ENCODE results near the gene DSTYK.
"Not testable (repeated sequence)": the region's sequence is repeated elsewhere in the genome, so short reads cannot be mapped to it uniquely, and the experiment has no call there.

Gene DSTYK

GRCh38 chr1:205211839-205212536 is 486 bp upstream of the DSTYK start:
- DNase-seq = no peak

- DNase-seq = no peak
Observed at GRCh38 chr1:205210756-205211168, 740 bp downstream of the DSTYK start.

GRCh38 chr1:205208811-205209210 is 2.7 kb downstream of the DSTYK start:
- no peak for DNase-seq

- no peak for DNase-seq
Observed at GRCh38 chr1:205205055-205205454, 6.4 kb downstream of the DSTYK start.

- no peak for DNase-seq
Observed at GRCh38 chr1:205204552-205204951, 7.0 kb downstream of the DSTYK start.

GRCh38 chr1:205199931-205200299 is 11.6 kb downstream of the DSTYK start:
- no peak for DNase-seq

GRCh38 chr1:205199090-205199930 is 12.2 kb downstream of the DSTYK start:
- peak; percentile 33 for DNase-seq

GRCh38 chr1:205192287-205192686 is 19.2 kb downstream of the DSTYK start:
- DNase-seq = no peak

GRCh38 chr1:205191622-205192021 is 19.9 kb downstream of the DSTYK start:
- no peak for DNase-seq

GRCh38 chr1:205190845-205191577 is 20.5 kb downstream of the DSTYK start:
- DNase-seq = no peak

- DNase-seq = no peak
Observed at GRCh38 chr1:205189131-205189530, 22.4 kb downstream of the DSTYK start.

- DNase-seq = no peak
Observed at GRCh38 chr1:205188596-205188995, 22.9 kb downstream of the DSTYK start.

GRCh38 chr1:205188098-205188497 is 23.4 kb downstream of the DSTYK start:
- DNase-seq = no peak

- DNase-seq = no peak
Observed at GRCh38 chr1:205187420-205187819, 24.1 kb downstream of the DSTYK start.

GRCh38 chr1:205186191-205186590 is 25.3 kb downstream of the DSTYK start:
- no peak for DNase-seq

GRCh38 chr1:205183676-205184335 is 27.7 kb downstream of the DSTYK start:
- DNase-seq = no peak

GRCh38 chr1:205182930-205183329 is 28.6 kb downstream of the DSTYK start:
- DNase-seq = no peak

- DNase-seq = not testable (repeated sequence)
Observed at GRCh38 chr1:205180331-205180730, 31.2 kb downstream of the DSTYK start.

GRCh38 chr1:205179842-205180241 is 31.7 kb downstream of the DSTYK start:
- DNase-seq = no peak

GRCh38 chr1:205172729-205173366 is 38.7 kb downstream of the DSTYK start:
- peak; percentile 93 for DNase-seq

- no peak for DNase-seq
Observed at GRCh38 chr1:205171369-205171768, 40.1 kb downstream of the DSTYK start.

- DNase-seq = no peak
Observed at GRCh38 chr1:205170532-205171269, 40.8 kb downstream of the DSTYK start.
